Nucleus accumbens (tissue), 56 donors: ENCODE data around the gene TDRD10.

Source experiments
- DNase-seq, 56 donors: peaks; one replicate each; lab custom pipeline; 2025; lab: John Stamatoyannopoulos, UW

Gene TDRD10

DNA sequence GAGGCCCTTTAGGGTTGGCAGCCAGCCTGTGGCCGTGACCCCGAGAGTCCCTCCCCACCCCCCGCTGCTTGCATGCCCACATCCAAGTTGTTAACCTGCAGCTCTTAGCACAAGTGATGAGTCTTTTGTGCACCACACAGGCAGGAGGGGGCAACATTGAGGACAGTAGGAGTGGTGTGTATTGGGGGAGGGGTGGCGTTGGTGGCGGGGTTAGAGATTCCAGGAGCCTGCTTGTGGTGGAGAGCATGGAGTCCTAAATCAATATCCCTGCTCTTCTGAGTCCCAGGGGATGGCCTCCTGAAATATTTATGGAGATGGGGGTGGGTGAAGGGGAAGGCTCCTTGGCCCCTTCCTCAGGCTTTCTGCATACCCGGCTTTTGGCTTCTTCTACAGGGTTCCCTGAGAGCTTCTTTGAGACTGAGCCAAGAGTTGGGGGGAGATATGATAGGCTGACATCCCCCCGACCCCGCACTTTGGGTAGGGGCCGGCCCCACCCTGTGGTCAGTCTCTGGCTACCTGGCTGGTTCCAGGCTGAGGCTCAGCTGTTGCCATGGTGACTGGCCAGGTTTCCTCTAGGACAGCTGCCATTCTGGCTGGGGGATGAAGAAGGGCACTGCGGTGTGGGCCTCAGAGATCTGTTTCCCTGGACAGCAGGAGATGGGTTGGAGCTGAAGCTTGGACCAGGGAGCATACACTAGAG, 70.6 kb downstream of the TDRD10 start:
- DNase-seq: no peak

GRCh38 chr1:154573168-154573510, 71.1 kb downstream of the TDRD10 start:
- DNase-seq: peak in 3 of 56 donors; percentile 16 to 21 (median 20)

GRCh38 chr1:154574716-154575115, 72.7 kb downstream of the TDRD10 start:
- DNase-seq: peak in 7 of 56 donors; percentile 10 to 34 (median 17)

GRCh38 chr1:154575147-154575927, 73.3 kb downstream of the TDRD10 start:
- DNase-seq: peak in 19 of 56 donors; percentile 11 to 71 (median 34)

DNA sequence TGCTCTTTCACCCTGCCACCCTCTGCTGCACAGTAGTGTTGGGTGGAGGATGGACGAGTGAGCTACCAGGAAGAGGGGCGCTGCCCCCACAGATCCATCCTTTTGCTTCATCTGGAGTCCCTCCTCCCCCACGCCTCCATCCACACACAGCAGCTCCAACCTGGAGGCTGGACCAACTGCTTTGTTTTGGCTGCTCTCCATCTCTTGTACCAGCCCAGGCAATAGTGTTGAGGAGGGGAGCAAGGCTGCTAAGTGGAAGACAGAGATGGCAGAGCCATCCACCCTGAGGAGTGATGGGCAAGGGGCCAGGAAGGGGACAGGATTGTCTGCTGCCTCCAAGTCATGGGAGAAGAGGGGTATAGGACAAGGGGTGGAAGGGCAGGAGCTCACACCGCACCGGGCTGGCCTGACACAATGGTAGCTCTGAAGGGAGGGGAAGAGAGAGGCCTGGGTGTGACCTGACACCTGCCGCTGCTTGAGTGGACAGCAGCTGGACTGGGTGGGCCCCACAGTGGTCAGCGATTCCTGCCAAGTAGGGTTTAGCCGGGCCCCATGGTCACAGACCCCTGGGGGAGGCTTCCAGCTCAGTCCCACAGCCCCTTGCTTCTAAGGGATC, 74.0 kb downstream of the TDRD10 start:
- DNase-seq: no peak

DNA sequence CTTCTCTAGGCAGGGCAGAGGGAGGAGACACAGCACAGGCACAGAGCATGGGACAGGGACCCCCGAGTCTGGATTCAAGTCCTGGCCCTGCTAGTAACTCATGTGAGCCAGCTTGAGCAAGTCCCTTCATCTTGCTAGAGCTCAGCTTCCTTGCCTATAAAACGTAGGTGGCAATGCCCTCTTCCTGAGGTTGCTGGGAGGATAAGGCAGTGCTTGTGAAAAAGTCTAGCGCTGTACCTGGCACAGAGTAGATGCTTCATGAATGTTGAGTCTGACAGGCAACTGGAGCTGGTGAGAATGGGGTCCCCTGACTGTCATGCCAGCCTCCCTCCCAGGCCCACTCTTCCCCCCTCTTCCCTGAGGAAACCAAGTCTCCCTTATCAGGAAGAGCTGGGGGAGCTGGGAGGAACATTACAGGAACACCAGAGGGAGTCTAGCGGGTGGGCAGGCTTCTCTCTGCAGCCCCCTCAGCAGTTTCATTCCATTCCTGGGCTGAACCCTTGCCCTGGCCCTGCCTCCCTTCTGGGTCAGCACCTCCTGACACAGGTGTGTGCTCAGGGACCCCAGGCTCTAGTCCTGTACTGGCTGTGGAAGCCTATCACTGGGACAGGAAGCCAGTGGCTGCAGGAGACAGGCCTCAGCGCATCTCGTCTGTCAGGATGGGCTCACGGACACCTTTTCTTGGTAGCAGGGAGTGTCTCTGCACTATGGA, 75.5 kb downstream of the TDRD10 start:
- peak in 1 of 56 donors; percentile 24 for DNase-seq

GRCh38 chr1:154578058-154578418, 76.0 kb downstream of the TDRD10 start:
- no peak for DNase-seq

GRCh38 chr1:154579374-154579773, 77.4 kb downstream of the TDRD10 start:
- DNase-seq: no peak

- no peak for DNase-seq
These were observed 79.7 kb downstream of the TDRD10 start for GRCh38 chr1:154581766-154582165.

GRCh38 chr1:154582885-154583284, 80.9 kb downstream of the TDRD10 start:
- DNase-seq: no peak

DNA sequence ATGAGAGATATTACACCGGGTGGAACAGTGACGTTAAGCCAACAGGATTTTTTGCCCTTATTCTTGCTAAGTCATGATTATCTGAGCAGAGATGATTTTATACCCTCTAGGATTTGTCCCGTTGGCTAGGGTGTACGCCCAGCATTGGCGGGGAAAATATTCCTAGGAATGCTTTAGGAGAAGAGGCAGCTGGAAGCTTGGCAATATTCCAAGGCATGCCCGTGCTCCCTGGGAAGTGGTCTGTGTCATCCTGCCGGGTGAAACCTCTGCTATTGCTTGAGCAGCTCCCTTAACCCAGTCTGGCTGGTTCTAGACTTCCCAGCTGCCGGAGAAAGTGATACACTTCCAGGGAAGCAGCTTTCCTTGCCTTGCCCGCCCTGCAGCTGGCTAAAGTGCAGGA, 81.8 kb downstream of the TDRD10 start:
- no peak for DNase-seq

- DNase-seq: no peak
These were observed 82.4 kb downstream of the TDRD10 start for GRCh38 chr1:154584267-154584994.

GRCh38 chr1:154586231-154586630, 84.2 kb downstream of the TDRD10 start:
- DNase-seq: no peak

DNA sequence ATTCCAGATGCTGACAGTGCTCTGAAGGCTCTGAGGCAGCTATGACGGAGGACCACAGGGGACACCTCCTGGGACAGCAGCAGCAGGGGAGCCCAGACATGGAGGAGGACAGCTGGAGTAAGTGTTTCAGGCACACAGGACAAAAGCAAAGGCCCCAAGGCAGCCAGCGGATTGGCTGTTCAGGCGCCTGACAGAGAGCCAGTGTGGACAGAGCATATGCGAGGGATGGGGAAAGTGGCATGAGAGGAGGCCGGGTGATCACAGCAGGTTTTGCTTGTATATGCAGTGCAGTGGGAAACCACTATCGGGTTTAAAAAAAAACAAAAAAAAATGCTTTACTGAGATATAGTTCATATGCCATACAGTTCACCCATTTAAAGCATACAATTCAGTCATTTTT, 84.6 kb downstream of the TDRD10 start:
- DNase-seq: no peak

DNA sequence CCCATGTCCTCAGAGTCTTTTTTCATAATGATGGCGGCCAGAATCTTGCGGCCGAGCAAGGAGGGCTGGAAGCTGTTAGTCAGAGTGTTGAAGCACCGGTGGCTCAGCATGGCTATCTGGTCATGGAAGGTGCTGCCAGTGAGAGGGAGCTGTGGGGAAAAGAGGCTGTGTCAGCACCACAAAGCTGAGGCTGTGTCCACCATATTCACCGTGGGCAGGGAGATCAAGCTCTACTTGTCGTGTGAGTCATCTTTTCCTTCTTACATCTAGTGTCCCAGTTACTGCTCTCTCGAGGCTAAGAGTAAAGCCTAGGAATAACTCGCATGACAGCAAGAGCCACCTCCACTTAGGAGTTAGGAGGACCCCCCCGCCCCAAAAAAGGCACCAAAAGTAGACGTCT, 87.8 kb downstream of the TDRD10 start:
- DNase-seq: no peak

DNA sequence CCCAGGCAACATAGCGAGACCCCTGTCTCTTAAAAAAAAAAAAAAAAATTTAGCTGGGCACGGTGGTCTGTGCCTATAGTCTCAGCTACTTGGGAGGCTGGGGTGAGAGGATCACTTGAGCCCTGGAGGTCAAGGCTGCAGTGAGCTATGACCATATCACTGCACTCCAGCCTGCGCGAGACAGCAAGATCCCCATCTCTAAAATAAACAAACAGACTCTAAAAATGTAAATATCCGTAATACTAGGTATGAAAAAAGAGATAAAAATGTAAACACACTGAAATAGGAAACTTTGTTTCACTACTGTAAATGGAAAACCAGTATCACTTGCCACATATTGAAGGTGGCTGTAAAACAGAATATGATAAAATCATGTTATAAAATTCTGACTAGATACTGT, 88.7 kb downstream of the TDRD10 start:
- DNase-seq: no peak

GRCh38 chr1:154591206-154591605, 89.2 kb downstream of the TDRD10 start:
- DNase-seq: no peak

- no peak for DNase-seq
These were observed 91.4 kb downstream of the TDRD10 start for GRCh38 chr1:154593390-154593789.

GRCh38 chr1:154594811-154595210, 92.8 kb downstream of the TDRD10 start:
- no peak for DNase-seq

GRCh38 chr1:154595621-154596020, 93.6 kb downstream of the TDRD10 start:
- DNase-seq: no peak
